Measurements from ENCODE around the gene PPL. TPM values are rescaled to one million over a fixed set of nuclear protein-coding genes. Genes with fewer than 3 reads are reported as not detected.

Gene PPL
- total RNA-seq, 4 donors from 2014 or later, result 28.7 to 84.2 (median 53.0) TPM

DNA sequence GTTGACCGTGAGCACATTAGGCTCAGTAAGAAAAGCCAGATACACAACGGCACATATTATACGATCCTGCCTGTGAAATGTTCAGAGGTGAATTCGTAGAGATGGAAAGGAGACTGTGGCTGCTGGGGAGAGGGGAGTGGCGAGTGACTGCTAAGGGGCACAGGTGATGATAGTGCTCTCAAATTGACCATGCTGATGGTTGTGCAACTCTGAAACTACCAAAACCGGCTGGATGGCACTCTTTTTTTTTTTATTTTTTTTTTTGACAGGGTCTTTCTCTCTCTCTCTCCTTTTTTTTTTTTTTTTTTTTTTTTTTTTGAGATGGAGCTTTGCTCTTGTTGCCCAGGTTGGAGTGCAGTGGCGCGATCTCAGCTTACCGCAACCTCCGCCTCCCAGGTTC is 13.0 kb upstream of the PPL start:
- TF ChIP-seq POLR2A (IDR thresholded peaks at IDR 0.05), result no peak
- TF ChIP-seq, protein P1, sequence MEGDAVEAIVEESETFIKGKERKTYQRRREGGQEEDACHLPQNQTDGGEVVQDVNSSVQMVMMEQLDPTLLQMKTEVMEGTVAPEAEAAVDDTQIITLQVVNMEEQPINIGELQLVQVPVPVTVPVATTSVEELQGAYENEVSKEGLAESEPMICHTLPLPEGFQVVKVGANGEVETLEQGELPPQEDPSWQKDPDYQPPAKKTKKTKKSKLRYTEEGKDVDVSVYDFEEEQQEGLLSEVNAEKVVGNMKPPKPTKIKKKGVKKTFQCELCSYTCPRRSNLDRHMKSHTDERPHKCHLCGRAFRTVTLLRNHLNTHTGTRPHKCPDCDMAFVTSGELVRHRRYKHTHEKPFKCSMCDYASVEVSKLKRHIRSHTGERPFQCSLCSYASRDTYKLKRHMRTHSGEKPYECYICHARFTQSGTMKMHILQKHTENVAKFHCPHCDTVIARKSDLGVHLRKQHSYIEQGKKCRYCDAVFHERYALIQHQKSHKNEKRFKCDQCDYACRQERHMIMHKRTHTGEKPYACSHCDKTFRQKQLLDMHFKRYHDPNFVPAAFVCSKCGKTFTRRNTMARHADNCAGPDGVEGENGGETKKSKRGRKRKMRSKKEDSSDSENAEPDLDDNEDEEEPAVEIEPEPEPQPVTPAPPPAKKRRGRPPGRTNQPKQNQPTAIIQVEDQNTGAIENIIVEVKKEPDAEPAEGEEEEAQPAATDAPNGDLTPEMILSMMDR (IDR thresholded peaks at IDR 0.05), result no peak
- no peak for DNase-seq
- Histone ChIP-seq H3K4me3 (no peak overlapping the region), H3K9me3 (no peaks in the 10 kb centered on the region), H3K27ac (no peak overlapping the region), H3K4me1 (peaks cover 0 to 10% (median 1%) of the 10 kb centered on the region in 4 donors), H3K27me3 (no peaks in the 10 kb centered on the region), H3K36me3 (no peaks in the 10 kb centered on the region)

DNA sequence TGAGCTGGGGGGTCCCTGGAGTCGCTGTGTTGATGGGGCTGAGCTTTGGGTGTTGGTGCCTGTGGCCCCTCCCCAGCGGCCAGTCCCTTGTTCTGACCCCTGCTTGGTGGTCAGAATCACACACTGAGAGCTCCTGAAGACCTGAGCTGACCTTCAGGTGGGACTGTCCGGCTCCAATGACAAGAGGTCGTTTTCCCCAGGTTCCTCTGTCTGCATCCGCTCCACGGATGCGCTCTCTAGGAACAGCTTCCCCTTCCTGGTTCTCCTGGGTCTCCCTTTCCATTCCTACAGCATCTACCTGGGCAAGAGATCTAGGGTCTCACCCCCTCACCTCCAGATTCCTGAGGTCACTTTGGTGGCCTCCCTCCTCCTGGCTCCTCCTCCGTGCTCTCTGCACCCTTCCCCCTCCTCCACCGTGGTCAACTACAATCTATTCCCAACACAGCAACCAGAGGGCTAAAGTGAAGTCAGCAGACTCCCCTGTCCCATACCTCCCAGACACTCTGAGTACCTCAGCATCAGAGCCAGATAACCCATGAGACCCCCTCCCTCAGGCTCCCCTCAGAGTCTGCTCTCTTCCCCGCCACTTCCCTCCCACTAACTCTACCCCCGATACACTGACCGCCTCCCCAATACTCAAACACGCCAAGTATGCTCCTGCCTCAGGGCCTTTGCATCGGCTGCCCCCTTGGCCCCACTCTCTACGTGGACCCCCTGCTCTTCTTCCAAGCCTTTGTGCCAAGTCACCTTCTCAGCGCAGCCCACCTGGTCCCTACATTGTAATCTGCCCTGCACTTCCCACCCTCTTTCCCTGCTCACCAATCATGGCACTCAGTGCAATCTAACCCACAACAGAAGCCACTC is 12.2 kb upstream of the PPL start:
- H3K4me1 ChIP-seq, result peaks cover 0 to 19% (median 2%) of the 10 kb centered on the region in 4 donors
- H3K36me3 ChIP-seq, result no peaks in the 10 kb centered on the region
- no peaks in the 10 kb centered on the region for H3K9me3 ChIP-seq
- no peak for TF ChIP-seq POLR2A (IDR thresholded peaks at IDR 0.05)
- TF ChIP-seq, protein P1 (IDR thresholded peaks at IDR 0.05), result no peak
- H3K27me3 ChIP-seq, result no peaks in the 10 kb centered on the region
- no peak overlapping the region for H3K4me3 ChIP-seq
- H3K27ac ChIP-seq, result no peak overlapping the region
- no peak for DNase-seq

DNA sequence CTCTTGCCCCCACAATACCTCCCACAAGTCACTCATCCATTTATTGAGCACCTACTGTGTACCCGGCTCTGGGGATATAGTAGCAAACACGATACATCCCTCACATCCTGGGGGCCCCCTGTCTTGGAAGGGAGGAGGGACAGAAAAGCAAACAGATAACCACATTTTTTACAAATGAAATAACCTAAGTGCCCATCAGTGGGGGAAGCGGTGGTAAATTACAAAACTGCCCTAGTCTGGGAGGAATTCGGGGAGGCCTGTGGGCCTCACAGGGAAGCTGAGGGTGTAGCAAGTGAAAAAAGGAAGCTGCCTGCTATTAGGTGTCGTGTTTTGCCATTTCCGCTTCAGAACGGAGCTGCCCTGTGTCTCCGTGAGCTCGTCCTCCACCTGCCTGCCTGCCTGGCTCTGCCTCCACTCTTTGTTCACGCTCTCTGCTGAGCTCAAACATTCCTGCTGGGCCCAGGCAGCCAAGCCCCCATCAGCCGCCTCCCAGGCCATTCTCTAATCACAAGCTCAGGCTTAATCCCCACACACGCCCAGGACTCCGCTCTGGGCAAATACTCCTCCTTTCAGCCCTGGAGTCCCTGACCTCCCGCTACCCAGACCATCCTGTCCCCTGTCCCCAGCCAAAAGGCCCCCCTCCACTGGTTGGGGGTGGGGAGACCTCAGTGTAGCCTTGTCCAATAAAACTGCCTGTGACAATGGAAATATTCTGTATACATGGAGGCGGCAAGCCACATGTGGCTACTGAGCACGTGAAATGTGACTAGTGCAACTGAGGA is 11.0 kb upstream of the PPL start:
- no peaks in the 10 kb centered on the region for H3K27me3 ChIP-seq
- H3K4me1 ChIP-seq, result peaks cover 0 to 28% (median 4%) of the 10 kb centered on the region in 4 donors
- no peaks in the 10 kb centered on the region for H3K36me3 ChIP-seq
- H3K27ac ChIP-seq, result no peak overlapping the region
- no peak overlapping the region for H3K4me3 ChIP-seq
- H3K9me3 ChIP-seq, result no peaks in the 10 kb centered on the region
- DNase-seq, result no peak
- TF ChIP-seq, protein P1 (IDR thresholded peaks at IDR 0.05), result no peak
- no peak for TF ChIP-seq POLR2A (IDR thresholded peaks at IDR 0.05)

DNA sequence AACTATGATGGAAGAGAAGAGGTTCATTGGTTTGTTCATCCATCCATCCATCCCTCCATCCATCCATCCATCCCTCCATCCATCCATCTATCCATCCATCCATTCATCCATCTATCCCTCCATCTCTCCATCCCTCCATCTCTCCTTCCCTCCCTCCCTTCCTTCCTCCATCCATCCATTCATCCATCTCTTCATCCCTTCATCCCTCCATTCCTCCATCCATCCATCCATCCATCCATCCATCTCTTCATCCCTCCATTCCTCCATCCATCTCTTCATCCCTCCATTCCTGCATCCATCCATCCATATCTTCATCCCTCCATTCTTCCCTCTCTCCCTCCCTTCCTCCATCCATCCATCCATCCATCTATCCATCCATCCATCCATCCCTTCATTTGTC is 10.0 kb upstream of the PPL start:
- DNase-seq, result no peak
- H3K4me3 ChIP-seq, result no peak overlapping the region
- H3K4me1 ChIP-seq, result peaks cover 0 to 33% (median 4%) of the 10 kb centered on the region in 4 donors
- no peaks in the 10 kb centered on the region for H3K9me3 ChIP-seq
- no peaks in the 10 kb centered on the region for H3K36me3 ChIP-seq
- H3K27me3 ChIP-seq, result no peaks in the 10 kb centered on the region
- H3K27ac ChIP-seq, result no peak overlapping the region
- TF ChIP-seq, protein P1 (IDR thresholded peaks at IDR 0.05), result no peak
- TF ChIP-seq POLR2A (IDR thresholded peaks at IDR 0.05), result no peak

DNA sequence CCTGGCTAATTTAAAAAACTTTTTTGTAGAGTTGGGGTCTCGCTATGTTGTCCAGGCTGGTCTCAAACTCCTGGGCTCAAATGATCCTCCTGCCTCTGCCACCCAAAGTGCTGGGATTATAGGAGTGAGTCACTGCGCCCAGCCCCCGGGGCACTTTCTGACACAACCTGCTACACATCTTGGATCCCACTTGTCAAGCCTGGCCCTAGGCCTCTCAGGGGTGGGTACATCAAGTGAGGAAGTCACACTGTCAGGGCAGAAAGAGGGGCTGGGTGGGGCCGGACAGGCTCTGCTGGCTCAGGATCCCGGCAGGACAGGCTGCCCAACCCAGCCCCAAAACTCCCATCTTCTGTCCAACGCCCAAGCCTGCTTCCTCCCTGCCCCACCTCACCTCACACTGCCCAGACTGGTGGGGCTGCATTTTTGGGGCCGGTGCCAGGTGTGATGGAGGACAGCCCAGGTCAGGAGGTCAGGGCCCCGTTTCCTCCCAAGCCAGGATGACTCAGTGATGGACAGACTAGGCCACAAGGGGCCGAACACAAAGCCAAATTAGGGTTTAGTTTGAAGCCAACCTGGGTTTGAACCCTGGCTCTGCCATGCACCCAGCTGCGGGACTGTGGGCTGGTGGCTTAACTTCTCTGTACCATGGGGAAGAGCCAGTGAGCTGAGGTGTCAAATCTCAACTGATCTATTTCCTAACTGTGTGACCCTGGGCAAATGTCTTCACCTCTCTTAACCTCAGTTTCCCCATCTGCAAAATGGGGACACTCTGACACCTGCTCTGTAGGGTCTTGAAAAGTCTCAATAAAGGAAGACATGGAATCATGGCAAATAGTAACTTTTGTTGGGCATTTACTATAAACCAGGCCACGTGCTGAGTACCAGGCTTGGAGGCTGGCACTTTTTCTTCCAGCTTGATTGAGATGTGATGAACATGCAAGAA is 8.9 kb upstream of the PPL start:
- H3K27ac ChIP-seq, result peak overlapping the region in 3 of 4 donors; percentile 38 to 72 (median 38)
- TF ChIP-seq, protein P1 (IDR thresholded peaks at IDR 0.05), result no peak
- TF ChIP-seq POLR2A (IDR thresholded peaks at IDR 0.05), result no peak
- H3K36me3 ChIP-seq, result no peaks in the 10 kb centered on the region
- DNase-seq, result no peak
- no peaks in the 10 kb centered on the region for H3K27me3 ChIP-seq
- no peaks in the 10 kb centered on the region for H3K9me3 ChIP-seq
- peaks cover 0 to 33% (median 4%) of the 10 kb centered on the region in 4 donors for H3K4me1 ChIP-seq
- H3K4me3 ChIP-seq, result no peak overlapping the region

Data from Peyer's patch (tissue), 4 donors.